Activated T-cell treated with anti-CD3 and anti-CD28 coated beads for 1 hour (primary cell): ENCODE measurements around the gene USP17L12.
"Not testable (repeated sequence)": the region's sequence is repeated elsewhere in the genome, so short reads cannot be mapped to it uniquely, and the experiment has no call there.

ENCODE experiments used
- DNase-seq: peaks from one replicate; pipeline ENCODE4 v3.0.0-alpha.2; 2020; ENCODE audit warnings: low read depth

The USP17L12 gene

DNA sequence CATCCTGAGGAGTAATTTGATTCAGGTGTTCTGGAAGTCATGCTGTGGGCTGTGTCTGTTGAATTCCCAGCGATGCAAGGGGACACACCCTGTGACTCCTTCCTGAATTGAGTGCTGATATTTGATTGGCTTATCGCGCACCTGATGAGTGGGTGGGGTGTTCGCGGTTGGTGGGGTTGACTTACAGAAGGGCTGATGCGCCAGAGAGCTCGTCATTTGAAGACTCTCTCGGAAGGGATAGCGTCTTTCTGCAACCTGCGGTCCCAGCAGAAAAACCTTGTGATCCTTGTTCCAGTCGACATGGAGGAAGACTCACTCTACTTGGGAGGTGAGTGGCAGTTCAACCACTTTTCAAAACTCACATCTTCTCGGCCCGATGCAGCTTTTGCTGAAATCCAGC is at the start of gene USP17L12:
Gene USP17L12 (plus strand): TSS at position 301 of the 400 bp plus-strand sequence. CDS start 0 bp downstream, at position 301.
- DNase-seq: not testable (repeated sequence)

DNA sequence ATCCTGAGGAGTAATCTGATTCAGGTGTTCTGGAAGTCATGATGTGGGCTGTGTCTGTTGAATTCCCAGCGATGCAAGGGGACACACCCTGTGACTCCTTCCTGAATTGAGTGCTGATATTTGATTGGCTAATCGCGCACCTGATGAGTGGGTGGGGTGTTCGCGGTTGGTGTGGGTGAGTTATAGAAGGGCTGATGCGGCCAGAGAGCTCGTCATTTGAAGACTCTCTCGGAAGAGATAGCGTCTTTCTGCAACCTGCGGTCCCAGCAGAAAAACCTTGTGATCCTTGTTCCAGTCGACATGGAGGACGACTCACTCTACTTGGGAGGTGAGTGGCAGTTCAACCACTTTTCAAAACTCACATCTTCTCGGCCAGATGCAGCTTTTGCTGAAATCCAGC is 9.6 kb upstream of the USP17L12 start, which contains the start of gene USP17L10:
Gene USP17L10 (plus strand): TSS at position 301 of the 400 bp plus-strand sequence. CDS start 0 bp downstream, at position 301.
- DNase-seq: not testable (repeated sequence)

DNA sequence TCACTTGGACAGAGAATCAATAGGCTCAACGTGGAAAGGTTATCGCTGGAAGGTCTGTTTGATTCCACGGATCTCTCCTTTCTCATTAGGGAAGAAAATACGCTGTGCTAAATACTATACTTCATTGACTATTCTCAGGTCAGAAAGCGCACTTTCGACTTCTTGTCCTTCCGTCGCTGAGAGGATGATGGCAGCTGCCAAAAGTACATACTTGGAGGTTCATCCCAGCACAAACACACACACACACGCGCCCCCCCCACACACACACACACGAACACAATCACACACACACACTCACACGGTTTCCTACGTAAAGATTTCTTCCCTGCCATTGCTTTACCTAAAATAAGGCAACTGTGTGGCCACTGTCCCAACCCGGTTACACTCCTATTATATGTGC is 5.3 kb upstream of the USP17L12 start:
- DNase-seq: not testable (repeated sequence)

- DNase-seq: not testable (repeated sequence)
These were observed 4.8 kb upstream of the USP17L12 start, which contains the start of gene USP17L11 for GRCh38 chr4:9215105-9215504. Gene USP17L11, plus strand, starts transcription at chr4:9215405. Its CDS starts 0 bp downstream, at chr4:9215405.

GRCh38 chr4:9224596-9224995 is 4.6 kb downstream of the USP17L12 start, which contains the start of gene USP17L13:
Gene USP17L13, plus strand, starts transcription at chr4:9224896. Its CDS starts 0 bp downstream, at chr4:9224896.
- DNase-seq: not testable (repeated sequence)

DNA sequence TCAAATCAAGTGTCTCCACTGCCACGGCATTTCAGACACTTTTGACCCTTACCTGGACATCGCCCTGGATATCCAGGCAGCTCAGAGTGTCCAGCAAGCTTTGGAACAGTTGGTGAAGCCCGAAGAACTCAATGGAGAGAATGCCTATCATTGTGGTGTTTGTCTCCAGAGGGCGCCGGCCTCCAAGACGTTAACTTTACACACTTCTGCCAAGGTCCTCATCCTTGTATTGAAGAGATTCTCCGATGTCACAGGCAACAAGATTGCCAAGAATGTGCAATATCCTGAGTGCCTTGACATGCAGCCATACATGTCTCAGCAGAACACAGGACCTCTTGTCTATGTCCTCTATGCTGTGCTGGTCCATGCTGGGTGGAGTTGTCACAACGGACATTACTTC is 10.3 kb downstream of the USP17L12 start:
- not testable (repeated sequence) for DNase-seq

GRCh38 chr4:9234085-9234484 is 14.1 kb downstream of the USP17L12 start, which contains the start of gene USP17L15:
Gene USP17L15, plus strand, starts transcription at chr4:9234385. Its CDS starts 0 bp downstream, at chr4:9234385.
- DNase-seq: not testable (repeated sequence)

- not testable (repeated sequence) for DNase-seq
These were observed 18.5 kb downstream of the USP17L12 start for GRCh38 chr4:9238461-9238860.

- not testable (repeated sequence) for DNase-seq
These were observed 23.6 kb downstream of the USP17L12 start, which contains the start of gene USP17L17 for GRCh38 chr4:9243579-9243978. Gene USP17L17, plus strand, starts transcription at chr4:9243879. Its CDS starts 0 bp downstream, at chr4:9243879.

- not testable (repeated sequence) for DNase-seq
These were observed 28.2 kb downstream of the USP17L12 start, which contains the start of gene USP17L18 for GRCh38 chr4:9247953-9248680. Gene USP17L18, plus strand, starts transcription at chr4:9248630. Its CDS starts 0 bp downstream, at chr4:9248630.

- DNase-seq: not testable (repeated sequence)
These were observed 33.1 kb downstream of the USP17L12 start, which contains the start of gene USP17L19 for GRCh38 chr4:9253078-9253477. Gene USP17L19, plus strand, starts transcription at chr4:9253378. Its CDS starts 0 bp downstream, at chr4:9253378.

- DNase-seq: not testable (repeated sequence)
These were observed 37.9 kb downstream of the USP17L12 start, which contains the start of gene USP17L20 for GRCh38 chr4:9257824-9258223. Gene USP17L20, plus strand, starts transcription at chr4:9258124. Its CDS starts 0 bp downstream, at chr4:9258124.

GRCh38 chr4:9262572-9262971 is 42.6 kb downstream of the USP17L12 start, which contains the start of gene USP17L21:
Gene USP17L21, plus strand, starts transcription at chr4:9262872. Its CDS starts 0 bp downstream, at chr4:9262872.
- DNase-seq: not testable (repeated sequence)

DNA sequence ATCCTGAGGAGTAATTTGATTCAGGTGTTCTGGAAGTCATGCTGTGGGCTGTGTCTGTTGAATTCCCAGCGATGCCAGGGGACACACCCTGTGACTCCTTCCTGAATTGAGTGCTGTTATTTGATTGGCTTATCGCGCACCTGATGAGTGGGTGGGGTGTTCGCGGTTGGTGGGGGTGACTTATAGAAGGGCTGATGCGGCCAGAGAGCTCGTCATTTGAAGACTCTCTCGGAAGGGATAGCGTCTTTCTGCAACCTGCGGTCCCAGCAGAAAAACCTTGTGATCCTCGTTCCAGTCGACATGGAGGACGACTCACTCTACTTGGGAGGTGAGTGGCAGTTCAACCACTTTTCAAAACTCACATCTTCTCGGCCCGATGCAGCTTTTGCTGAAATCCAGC is 47.4 kb downstream of the USP17L12 start, which contains the start of gene USP17L22:
Gene USP17L22 (plus strand): TSS at position 301 of the 400 bp plus-strand sequence. CDS start 0 bp downstream, at position 301.
- not testable (repeated sequence) for DNase-seq
